Measurements from ENCODE around the gene ARHGAP26. TPM values are rescaled to one million over a fixed set of nuclear protein-coding genes. Genes with fewer than 3 reads are reported as not detected.

The ARHGAP26 gene
- polyA plus RNA-seq, 1 donor from 2014 or later = 0.83 TPM

DNA sequence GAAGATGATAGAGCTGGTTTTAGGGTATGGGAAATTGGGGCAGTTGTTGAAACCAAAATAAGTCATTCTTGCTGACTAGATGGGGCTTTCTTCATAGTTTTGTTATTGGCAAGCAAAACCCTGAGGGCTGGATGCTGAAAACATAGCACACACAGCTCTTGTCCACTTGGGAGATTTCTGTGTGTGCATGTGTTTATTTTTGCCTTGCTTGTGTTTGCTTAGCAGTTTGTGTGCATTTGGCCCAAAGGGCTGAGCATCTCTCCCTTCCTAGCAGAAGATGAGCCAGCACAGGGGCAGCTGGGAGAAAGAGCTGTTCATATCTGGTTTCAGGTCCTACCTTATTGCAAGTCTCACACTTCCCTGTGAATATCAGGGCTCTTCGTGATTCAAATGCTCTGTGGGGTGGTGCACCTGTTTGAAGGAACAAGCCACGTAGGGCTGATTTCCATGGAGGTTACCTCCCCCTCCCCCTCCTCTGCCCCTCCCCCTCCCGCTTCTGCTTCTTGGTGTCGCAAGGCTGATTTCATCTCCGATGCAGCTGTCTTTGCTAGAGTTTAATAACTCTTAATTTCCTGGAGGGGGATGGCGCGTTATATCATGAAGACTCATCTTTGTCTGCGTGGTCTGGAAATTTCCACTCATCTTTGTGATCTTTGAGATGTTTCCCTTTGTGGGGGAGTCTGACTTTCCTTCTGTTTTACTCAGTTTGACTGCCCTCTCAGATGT is 296.5 kb downstream of the ARHGAP26 start:
- H2AFZ ChIP-seq (ENCODE audit: low read depth, low read length) = no peak overlapping the region

DNA sequence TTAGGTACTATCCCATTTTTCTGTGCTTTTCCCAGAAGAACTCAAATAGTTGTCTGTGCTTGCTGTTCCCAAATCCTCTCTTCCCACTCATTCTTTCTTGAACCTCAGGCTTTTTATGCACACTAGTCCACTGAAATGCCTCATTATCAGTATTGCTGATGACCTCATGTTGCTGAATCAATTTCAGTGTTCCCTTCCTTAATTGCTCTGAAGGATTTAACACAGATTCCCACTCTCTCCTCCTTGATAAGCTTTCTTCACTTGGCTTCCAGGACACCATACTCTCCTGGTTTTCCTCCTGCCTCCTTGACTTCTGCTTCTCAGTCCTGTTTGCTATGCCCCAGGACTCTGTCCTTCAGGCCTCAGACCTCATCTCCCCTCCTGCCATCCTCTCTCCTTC is 298.5 kb downstream of the ARHGAP26 start:
- no peaks in the 10 kb centered on the region for H3K27me3 ChIP-seq (ENCODE audit: insufficient read depth, low read depth, low read length)
- no peaks in the 10 kb centered on the region for H3F3A ChIP-seq (ENCODE audit: insufficient read depth, low read length, poor library complexity, severe bottlenecking)
- H3K9me3 ChIP-seq (ENCODE audit: low read length) = peaks cover 3% of the 10 kb centered on the region
- no peak overlapping the region for H3K4me2 ChIP-seq (ENCODE audit: low read length)
- H3K79me2 ChIP-seq (replicated peaks; ENCODE audit: insufficient read depth, low read length) = no peaks in the 10 kb centered on the region
- no peak overlapping the region for H3K9ac ChIP-seq (ENCODE audit: low read length)
- H4K20me1 ChIP-seq (ENCODE audit: insufficient read depth) = no peaks in the 10 kb centered on the region
- H2AFZ ChIP-seq (ENCODE audit: low read depth, low read length) = no peak overlapping the region
- H3K36me3 ChIP-seq (ENCODE audit: insufficient read depth, low read length) = no peaks in the 10 kb centered on the region
- no peak overlapping the region for H3K4me3 ChIP-seq (ENCODE audit: low read length)
- no peaks in the 10 kb centered on the region for H3K9me2 ChIP-seq (ENCODE audit: insufficient read depth, low read length)
- TF ChIP-seq EZH2 (IDR thresholded peaks at IDR 0.05; ENCODE audit: borderline replicate concordance, insufficient read depth, low read length, poor library complexity, severe bottlenecking) (no peak), MXI1 (conservative IDR thresholded peaks at IDR 0.05; ENCODE audit: poor library complexity, severe bottlenecking) (no peak), SMC3 (conservative IDR thresholded peaks at IDR 0.05; ENCODE audit: poor library complexity) (no peak), TAF1 (IDR thresholded peaks at IDR 0.05; ENCODE audit: low read depth) (no peak), POLR2AphosphoS5 (IDR thresholded peaks at IDR 0.05) (no peak), EP300 (conservative IDR thresholded peaks at IDR 0.05; ENCODE audit: poor library complexity, severe bottlenecking) (no peak), RAD21 (conservative IDR thresholded peaks at IDR 0.05) (no peak)
- TF ChIP-seq, protein P1, sequence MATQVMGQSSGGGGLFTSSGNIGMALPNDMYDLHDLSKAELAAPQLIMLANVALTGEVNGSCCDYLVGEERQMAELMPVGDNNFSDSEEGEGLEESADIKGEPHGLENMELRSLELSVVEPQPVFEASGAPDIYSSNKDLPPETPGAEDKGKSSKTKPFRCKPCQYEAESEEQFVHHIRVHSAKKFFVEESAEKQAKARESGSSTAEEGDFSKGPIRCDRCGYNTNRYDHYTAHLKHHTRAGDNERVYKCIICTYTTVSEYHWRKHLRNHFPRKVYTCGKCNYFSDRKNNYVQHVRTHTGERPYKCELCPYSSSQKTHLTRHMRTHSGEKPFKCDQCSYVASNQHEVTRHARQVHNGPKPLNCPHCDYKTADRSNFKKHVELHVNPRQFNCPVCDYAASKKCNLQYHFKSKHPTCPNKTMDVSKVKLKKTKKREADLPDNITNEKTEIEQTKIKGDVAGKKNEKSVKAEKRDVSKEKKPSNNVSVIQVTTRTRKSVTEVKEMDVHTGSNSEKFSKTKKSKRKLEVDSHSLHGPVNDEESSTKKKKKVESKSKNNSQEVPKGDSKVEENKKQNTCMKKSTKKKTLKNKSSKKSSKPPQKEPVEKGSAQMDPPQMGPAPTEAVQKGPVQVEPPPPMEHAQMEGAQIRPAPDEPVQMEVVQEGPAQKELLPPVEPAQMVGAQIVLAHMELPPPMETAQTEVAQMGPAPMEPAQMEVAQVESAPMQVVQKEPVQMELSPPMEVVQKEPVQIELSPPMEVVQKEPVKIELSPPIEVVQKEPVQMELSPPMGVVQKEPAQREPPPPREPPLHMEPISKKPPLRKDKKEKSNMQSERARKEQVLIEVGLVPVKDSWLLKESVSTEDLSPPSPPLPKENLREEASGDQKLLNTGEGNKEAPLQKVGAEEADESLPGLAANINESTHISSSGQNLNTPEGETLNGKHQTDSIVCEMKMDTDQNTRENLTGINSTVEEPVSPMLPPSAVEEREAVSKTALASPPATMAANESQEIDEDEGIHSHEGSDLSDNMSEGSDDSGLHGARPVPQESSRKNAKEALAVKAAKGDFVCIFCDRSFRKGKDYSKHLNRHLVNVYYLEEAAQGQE (IDR thresholded peaks at IDR 0.05; ENCODE audit: borderline replicate concordance) = no peak
- TF ChIP-seq, protein P2, sequence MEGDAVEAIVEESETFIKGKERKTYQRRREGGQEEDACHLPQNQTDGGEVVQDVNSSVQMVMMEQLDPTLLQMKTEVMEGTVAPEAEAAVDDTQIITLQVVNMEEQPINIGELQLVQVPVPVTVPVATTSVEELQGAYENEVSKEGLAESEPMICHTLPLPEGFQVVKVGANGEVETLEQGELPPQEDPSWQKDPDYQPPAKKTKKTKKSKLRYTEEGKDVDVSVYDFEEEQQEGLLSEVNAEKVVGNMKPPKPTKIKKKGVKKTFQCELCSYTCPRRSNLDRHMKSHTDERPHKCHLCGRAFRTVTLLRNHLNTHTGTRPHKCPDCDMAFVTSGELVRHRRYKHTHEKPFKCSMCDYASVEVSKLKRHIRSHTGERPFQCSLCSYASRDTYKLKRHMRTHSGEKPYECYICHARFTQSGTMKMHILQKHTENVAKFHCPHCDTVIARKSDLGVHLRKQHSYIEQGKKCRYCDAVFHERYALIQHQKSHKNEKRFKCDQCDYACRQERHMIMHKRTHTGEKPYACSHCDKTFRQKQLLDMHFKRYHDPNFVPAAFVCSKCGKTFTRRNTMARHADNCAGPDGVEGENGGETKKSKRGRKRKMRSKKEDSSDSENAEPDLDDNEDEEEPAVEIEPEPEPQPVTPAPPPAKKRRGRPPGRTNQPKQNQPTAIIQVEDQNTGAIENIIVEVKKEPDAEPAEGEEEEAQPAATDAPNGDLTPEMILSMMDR (IDR thresholded peaks at IDR 0.05; ENCODE audit: poor library complexity, severe bottlenecking) = no peak
- no peak overlapping the region for H3K27ac ChIP-seq (ENCODE audit: low read length)

More for the DNA sequence above, 296.5 kb downstream of the ARHGAP26 start:
- TF ChIP-seq MXI1 (conservative IDR thresholded peaks at IDR 0.05; ENCODE audit: poor library complexity, severe bottlenecking) (no peak), EZH2 (IDR thresholded peaks at IDR 0.05; ENCODE audit: borderline replicate concordance, insufficient read depth, low read length, poor library complexity, severe bottlenecking) (no peak), EP300 (conservative IDR thresholded peaks at IDR 0.05; ENCODE audit: poor library complexity, severe bottlenecking) (no peak), SMC3 (conservative IDR thresholded peaks at IDR 0.05; ENCODE audit: poor library complexity) (no peak), POLR2AphosphoS5 (IDR thresholded peaks at IDR 0.05) (no peak), TAF1 (IDR thresholded peaks at IDR 0.05; ENCODE audit: low read depth) (no peak), RAD21 (conservative IDR thresholded peaks at IDR 0.05) (no peak)
- TF ChIP-seq, protein P1 (IDR thresholded peaks at IDR 0.05; ENCODE audit: borderline replicate concordance) = no peak
- TF ChIP-seq, protein P2 (IDR thresholded peaks at IDR 0.05; ENCODE audit: poor library complexity, severe bottlenecking) = no peak
- Histone ChIP-seq H3K9me3 (ENCODE audit: low read length) (no peaks in the 10 kb centered on the region), H3F3A (ENCODE audit: insufficient read depth, low read length, poor library complexity, severe bottlenecking) (no peaks in the 10 kb centered on the region), H3K9me2 (ENCODE audit: insufficient read depth, low read length) (no peaks in the 10 kb centered on the region), H4K20me1 (ENCODE audit: insufficient read depth) (no peaks in the 10 kb centered on the region), H3K4me3 (ENCODE audit: low read length) (no peak overlapping the region), H3K27me3 (ENCODE audit: insufficient read depth, low read depth, low read length) (no peaks in the 10 kb centered on the region), H3K9ac (ENCODE audit: low read length) (no peak overlapping the region), H3K4me2 (ENCODE audit: low read length) (no peak overlapping the region), H3K79me2 (replicated peaks; ENCODE audit: insufficient read depth, low read length) (no peaks in the 10 kb centered on the region), H3K27ac (ENCODE audit: low read length) (no peak overlapping the region), H3K36me3 (ENCODE audit: insufficient read depth, low read length) (no peaks in the 10 kb centered on the region)
